HG03460 (cell line): ENCODE results near the gene PAX3.

Experiments used
- ATAC-seq: cut with Tn5 transposase; IDR thresholded peaks from one replicate; pipeline ENCODE4 v1.9.1; 2021; ENCODE audit not compliant: unreplicated experiment

PAX3 gene

DNA sequence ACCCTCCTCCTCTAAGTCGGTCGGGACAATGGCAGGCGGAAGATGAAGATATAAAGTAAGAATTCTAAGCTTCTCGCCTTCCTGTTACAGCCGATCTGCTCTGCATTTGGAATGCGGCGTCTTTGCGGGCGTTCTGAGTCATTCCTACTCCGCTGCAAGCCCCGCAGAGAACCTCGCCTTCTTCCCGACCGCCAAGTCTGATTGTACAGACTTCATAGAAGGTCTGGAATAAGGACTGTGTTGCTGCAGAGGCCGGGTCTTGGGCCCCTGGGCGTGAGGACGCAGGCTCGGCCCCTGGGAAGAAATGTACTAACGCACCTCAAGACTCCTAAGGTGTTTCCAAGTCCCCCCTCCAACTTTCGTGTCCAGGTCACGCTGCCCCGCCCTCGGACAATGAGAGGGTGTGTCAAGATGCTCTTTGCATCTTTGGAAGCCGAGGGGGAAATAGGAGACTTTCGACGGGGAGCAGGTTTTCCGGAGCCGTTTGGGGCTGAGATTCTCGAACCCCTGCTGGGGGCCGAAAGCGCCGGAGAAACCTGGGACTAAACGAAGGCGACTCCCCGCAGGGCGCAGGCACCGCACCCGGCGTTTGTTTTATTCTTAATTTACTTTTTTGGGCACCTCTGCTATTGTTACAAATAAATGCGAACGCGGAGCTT, 12.7 kb upstream of the PAX3 start:
- ATAC-seq, result no peak

DNA sequence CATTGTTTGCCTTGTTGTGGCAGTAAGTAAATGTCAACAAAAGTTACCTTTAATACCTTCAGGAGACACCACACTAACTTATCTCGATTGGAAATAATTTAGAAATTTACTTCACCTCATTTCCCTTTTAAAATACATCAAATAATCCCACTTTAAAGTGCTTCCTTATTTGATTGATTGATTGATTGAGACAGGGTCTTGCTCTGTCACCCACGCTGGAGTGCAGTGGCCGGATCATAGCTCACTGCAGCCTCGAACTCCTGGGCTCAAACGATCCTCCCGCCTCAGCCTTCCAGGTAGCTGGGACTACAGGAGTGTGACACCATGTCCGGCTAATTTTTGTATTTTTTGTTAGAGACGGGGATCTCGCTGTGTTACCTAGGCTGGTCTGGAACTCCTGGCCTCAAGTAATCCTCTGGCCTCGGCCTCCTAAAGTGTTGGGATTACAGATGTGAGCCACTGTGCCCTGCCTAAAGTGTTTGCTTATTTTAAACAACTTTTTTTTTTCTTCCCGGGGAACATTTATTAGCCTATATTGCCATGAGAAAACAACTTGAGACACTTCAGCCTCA, 12.0 kb upstream of the PAX3 start:
- no peak for ATAC-seq

GRCh38 chr2:222309766-222310165, 11.0 kb upstream of the PAX3 start:
- no peak for ATAC-seq

DNA sequence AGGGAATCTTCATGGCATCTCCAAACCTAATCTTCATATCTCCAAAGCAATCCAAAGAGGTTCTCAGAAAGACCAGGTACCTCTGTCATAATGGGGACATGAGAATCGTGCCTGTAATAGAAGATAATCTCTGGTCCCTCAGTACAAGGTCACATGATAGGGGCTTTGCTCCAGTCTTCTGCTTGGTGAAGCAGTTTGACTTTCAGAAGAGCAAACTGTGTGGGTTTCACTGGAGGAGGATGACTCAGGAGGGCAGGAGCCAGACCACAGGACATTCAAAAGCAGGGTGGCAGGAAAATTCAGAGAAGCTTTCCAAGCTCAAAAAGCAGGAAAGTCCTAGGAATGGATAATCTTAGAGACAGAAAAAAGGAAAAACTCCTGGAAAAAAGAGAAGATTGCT, 10.6 kb upstream of the PAX3 start:
- ATAC-seq, result no peak

GRCh38 chr2:222307978-222308730, 9.4 kb upstream of the PAX3 start:
- no peak for ATAC-seq

DNA sequence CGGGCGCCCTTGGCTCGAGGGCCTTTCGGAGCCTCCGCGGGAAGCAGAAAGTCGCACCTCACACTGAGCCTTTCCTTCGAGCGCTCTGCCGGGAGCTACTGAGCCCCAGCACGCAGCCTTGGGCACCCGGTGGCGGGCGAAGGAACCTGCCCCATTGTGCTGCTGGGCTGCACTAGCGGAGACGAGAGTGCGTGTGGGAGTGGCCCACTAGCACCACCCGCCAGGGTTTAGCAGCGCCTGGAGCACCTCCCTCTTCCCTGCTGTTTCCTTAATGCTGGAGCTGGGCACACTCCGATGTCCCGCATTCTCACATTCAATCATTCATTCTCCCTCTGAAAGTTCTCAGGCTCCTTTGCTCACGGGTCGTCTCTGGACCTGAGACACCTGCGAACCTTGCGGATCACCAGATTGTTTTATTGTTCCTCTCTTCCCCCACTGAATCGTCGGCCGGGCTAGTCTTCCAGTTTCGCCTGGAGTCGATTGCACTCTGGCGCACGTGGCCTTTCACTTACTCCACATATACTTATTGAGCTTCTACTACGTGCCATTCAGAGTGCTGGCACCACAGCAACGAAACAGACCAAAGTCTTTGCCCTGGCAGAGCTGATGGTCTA, 8.5 kb upstream of the PAX3 start:
- no peak for ATAC-seq

DNA sequence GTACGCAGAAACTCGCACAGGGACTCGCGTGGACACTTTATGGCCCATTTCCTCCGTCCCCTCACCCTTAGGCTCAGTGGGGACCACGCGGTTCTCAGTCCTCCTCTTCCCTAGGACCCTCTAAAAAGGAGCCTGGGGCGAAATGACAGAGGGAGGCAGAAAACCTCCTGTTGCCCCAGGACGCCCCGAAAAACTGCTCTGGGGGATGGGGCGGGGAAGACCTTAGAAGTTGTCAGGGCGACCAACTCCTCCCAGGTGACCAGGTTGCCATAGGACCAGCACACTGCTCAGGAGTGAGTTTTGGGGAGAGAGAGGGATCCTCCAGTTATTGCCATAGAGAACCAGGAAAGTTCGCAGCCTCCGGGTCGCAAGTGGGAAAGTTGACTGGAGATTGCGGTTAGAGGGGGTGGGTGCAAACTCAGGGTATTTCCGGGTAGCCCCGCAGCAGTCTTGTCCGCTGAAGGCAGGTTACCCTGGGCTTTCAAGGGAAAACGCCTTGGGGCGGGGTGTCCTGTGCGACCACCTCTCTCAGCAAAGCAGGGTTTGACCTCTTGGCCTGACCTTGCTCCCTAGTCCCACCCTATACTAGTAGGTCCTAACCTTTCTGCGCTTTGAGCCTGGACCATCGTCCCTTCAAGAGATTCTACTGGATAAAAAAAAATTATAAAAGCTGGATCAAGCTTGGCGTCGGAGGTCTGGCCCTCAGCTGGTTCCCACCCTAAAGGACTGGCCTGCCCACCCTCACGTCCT, 7.8 kb upstream of the PAX3 start:
- ATAC-seq, result no peak

DNA sequence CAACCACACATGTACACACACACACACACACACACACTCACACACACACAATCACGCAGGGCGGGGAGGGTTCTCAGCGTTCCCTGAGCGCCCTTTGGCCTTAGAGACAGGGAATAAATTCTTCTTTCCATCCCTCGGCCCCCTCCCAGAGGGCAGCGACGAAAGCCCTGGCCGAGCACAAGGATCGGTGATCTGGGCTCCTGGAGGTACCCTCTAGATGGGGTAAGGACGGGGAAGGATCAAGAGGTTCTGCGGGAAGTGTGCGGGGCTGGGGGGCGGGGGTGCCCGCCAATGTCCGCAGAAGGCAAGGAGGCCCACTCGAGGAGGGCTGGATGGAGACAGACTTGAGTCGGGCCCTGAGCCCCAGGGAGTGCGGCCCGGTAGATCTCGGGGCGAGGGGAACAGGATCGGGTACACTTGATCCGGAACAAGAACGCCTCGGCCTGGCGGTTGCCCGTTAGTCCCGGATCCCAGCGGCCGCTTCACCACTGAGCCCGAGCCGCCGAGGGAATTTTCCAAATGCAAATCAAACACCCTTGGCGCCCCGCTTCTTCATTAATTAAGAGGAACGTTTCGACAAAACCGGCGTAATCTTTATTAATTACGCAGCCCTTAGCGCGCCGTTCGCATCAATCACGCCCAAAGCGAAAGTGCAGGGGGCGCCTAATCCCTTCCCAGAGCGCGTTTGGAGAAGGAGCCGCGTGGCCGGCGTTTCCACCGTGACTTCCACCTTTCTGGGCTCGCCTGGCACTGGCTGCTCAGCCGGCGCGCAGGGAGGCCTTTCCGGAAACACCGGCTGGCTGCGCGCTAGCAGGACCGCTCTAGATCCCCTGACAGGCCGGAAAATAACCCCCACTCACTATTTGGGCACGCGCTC, 7.0 kb upstream of the PAX3 start:
- ATAC-seq, result peak; percentile 36

- no peak for ATAC-seq
Observed at GRCh38 chr2:222304737-222305515, 6.1 kb upstream of the PAX3 start.

DNA sequence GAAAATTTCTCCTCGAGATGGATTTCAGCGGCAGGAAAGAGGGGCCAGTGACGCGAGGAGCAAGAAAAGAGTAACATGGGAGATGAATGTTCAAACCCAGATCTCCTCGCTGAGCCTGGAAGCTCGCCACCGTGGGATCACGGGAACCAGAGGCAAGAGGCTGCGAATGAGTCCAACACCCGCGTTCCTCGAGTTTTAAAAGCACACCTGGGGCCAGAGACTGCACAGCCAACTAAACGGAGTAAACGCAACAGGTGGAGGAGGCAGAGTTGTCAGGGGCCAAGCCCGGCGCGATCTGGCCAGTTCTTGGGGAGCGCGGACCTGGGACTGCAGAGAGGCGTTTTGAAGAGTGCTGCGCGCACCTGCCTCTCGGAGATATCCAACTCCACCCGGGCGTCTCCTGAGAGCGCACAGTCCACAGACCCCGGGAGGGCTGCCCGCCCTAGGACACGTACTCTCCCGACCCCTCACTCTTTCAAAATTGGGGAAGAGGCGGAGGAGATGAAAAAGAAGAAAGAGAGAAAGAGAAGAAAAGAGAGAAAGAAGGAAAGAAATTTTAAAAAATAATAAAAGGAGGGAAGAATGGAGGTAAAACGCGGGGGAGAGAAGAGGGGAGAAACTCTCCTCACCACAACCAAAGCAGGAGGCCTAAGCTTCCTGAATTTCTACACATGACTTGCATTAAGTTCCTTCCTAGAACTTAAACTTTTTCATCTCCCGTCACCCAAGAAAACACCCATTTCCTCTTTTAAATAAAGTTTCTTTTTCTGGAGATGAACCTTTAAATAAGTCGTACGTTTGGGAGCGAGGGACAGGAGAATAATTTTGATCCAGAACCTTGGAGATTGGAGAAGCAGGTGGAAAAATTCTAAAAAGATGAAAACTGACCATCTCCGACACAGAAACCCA, 5.3 kb upstream of the PAX3 start:
- no peak for ATAC-seq

- ATAC-seq, result no peak
Observed at GRCh38 chr2:222303045-222303827, 4.4 kb upstream of the PAX3 start.

GRCh38 chr2:222302178-222303018, 3.6 kb upstream of the PAX3 start:
- no peak for ATAC-seq

DNA sequence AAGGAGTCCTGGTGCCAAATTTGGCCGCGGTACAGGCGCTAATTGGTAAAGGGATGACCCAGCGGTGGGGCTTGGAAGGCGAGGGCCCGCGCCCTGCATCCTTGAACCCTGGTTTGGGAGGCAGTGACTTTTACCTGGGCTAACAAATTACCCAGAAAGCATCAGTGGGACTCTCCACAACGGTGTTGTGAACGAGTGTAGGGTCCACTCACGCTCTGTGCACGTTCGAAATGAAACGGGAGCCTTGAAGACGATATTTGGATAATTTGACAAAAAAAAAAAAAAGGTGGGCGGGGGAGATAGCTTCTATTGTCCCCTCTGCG, 3.0 kb upstream of the PAX3 start:
- no peak for ATAC-seq

GRCh38 chr2:222301053-222301795, 2.4 kb upstream of the PAX3 start:
- no peak for ATAC-seq

GRCh38 chr2:222300726-222301052, 1.9 kb upstream of the PAX3 start:
- no peak for ATAC-seq

DNA sequence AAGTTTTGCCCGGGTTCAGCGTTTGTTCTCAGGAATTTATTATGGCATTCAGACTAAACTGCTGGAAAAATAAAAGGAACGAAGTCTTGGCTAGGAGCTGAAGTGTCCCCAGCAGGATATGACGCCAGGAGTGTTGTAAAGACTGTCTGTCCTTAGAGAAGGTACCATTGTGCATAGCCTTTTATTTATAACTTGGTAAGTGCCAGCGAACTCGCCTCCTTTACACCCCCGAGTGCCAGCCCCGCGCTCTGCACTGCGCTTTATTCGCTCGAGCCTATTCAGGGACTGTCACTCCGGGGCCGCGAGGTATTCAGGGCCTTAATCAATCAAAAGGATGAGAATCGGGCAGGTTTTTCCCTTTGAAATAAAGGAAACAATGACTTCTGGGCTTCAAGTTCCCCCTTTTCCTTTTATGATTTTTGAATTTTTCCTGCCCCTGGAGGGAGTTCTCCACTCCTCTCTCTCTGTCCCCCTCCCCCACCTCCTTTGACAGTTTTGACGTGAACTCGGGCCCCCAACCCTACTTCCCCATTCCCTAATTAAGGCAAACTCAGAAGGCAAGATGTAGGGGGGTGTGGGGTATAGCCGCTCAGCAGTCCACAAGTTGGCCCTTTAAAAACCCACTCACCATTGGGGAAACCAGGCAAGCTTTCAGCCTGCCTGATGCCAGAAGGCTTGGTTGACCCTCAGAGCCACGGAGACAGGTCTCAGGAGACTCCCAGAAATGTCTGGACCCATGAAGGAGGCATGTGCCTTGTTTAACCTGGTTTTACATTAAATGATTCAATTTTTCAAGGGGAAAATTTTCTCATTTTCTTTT, 1.3 kb upstream of the PAX3 start:
- ATAC-seq, result no peak
